ENCODE data around the gene UNC5C.

- TF ChIP-seq, protein P1, sequence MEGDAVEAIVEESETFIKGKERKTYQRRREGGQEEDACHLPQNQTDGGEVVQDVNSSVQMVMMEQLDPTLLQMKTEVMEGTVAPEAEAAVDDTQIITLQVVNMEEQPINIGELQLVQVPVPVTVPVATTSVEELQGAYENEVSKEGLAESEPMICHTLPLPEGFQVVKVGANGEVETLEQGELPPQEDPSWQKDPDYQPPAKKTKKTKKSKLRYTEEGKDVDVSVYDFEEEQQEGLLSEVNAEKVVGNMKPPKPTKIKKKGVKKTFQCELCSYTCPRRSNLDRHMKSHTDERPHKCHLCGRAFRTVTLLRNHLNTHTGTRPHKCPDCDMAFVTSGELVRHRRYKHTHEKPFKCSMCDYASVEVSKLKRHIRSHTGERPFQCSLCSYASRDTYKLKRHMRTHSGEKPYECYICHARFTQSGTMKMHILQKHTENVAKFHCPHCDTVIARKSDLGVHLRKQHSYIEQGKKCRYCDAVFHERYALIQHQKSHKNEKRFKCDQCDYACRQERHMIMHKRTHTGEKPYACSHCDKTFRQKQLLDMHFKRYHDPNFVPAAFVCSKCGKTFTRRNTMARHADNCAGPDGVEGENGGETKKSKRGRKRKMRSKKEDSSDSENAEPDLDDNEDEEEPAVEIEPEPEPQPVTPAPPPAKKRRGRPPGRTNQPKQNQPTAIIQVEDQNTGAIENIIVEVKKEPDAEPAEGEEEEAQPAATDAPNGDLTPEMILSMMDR (IDR thresholded peaks at IDR 0.05): no peak
- TF ChIP-seq POLR2A (IDR thresholded peaks at IDR 0.05): no peak
These were observed 1.7 kb downstream of the UNC5C start for GRCh38 chr4:95546866-95547714.
